Uterus (tissue), 4 donors: Measurements from ENCODE around the gene ESR2. TPM values are rescaled to one million over a fixed set of nuclear protein-coding genes. Genes with fewer than 3 reads are reported as not detected.

Source experiments
- DNase-seq, 2 donors: peaks; one replicate each; pipeline ENCODE4 v3.0.0-alpha.2; 2019 to 2020
- H3K27ac ChIP-seq, 2 donors: fragments of 200-600 bp; sonication (generic); 1 replicate in 1 of 2; 2 replicates in 1 of 2; pipeline ENCODE4 v1.5.1; 2016 to 2018
- H3K27me3 ChIP-seq, 2 donors: fragments of 200-600 bp; sonication (generic); one replicate each; pipeline ENCODE4 v1.5.1; 2018 to 2019; ENCODE audit warnings: control low read depth in 1 of 2
- H3K36me3 ChIP-seq, 2 donors: fragments of 200-600 bp; sonication (generic); one replicate each; pipeline ENCODE4 v1.5.1; 2019; ENCODE audit warnings: control low read depth in 1 of 2
- H3K4me1 ChIP-seq, 2 donors: fragments of 200-600 bp; sonication (generic); one replicate each; pipeline ENCODE4 v1.5.1; 2018 to 2019; ENCODE audit warnings: control low read depth in 1 of 2
- H3K4me3 ChIP-seq, 2 donors: fragments of 200-600 bp; sonication (generic); 1 replicate in 1 of 2; 2 replicates in 1 of 2; pipeline ENCODE4 v1.5.1; 2018 to 2019; ENCODE audit warnings: mild to moderate bottlenecking in 1 of 2
- H3K9me3 ChIP-seq, 2 donors: fragments of 200-600 bp; sonication (generic); one replicate each; pipeline ENCODE4 v1.5.1; 2019; ENCODE audit warnings: control low read depth in 1 of 2
- CTCF ChIP-seq, 4 experiments: fragments of 200-600 bp in 2 of 4; fragments of 450-650 bp in 2 of 4; sonication (generic) in 2 of 4; IDR thresholded peaks; one replicate each; pipeline ENCODE4 v1.5.1; 2016 to 2019; ENCODE audit warnings: antibody characterized with exemption in 4 of 4, mild to moderate bottlenecking in 2 of 4, moderate library complexity in 1 of 4
- POLR2A ChIP-seq, 2 donors: fragments of 450-650 bp; IDR thresholded peaks; one replicate each; pipeline ENCODE4 v1.6.1; 2016; ENCODE audit warnings: antibody characterized with exemption in 2 of 2, mild to moderate bottlenecking in 1 of 2, moderate library complexity in 1 of 2
- intact Hi-C: fragments of 100-400 bp; cut with DNase I; formaldehyde crosslinking; loops from one replicate; pipeline ENCODE4 v1.15.1; 2023; ENCODE audit warnings: low total_unique reads
- total RNA-seq, 4 donors: library from RNA; depleted of rRNA in 3 of 4; stranded (reverse); fragments of >200 nt in 3 of 4; gene quantifications; one replicate each; pipeline versions ENCODE4 v1.1.0 to v1.2.4, GENCODE V29; 2014 to 2023
- donor health status: DM: yes; HTN: yes; CAD: no.

ESR2 gene
- total RNA-seq, 4 donors from 2014 or later, result 0.41 to 8.2 (median 3.9) TPM

GRCh38 chr14:64208261-64208660 lies 85.9 kb downstream of the ESR2 start:
- no peak overlapping the region for H3K4me3 ChIP-seq
- intact Hi-C loops, result no loop called here
- H3K4me1 ChIP-seq, result no peaks in the 10 kb centered on the region
- TF ChIP-seq POLR2A (IDR thresholded peaks at IDR 0.05), result no peak
- TF ChIP-seq CTCF (IDR thresholded peaks at IDR 0.05), result no peak
- no peaks in the 10 kb centered on the region for H3K36me3 ChIP-seq
- DNase-seq, result no peak
- no peak overlapping the region for H3K27ac ChIP-seq
- no peaks in the 10 kb centered on the region for H3K9me3 ChIP-seq
- H3K27me3 ChIP-seq, result no peaks in the 10 kb centered on the region

- Histone ChIP-seq H3K27me3 (no peaks in the 10 kb centered on the region), H3K4me1 (no peaks in the 10 kb centered on the region), H3K36me3 (no peaks in the 10 kb centered on the region), H3K4me3 (no peak overlapping the region), H3K27ac (no peak overlapping the region), H3K9me3 (no peaks in the 10 kb centered on the region)
- TF ChIP-seq CTCF (IDR thresholded peaks at IDR 0.05) (no peak), POLR2A (IDR thresholded peaks at IDR 0.05) (no peak)
- intact Hi-C loops, result no loop called here
- DNase-seq, result no peak
Observed at GRCh38 chr14:64203366-64204006, 90.7 kb downstream of the ESR2 start.

- no peaks in the 10 kb centered on the region for H3K4me1 ChIP-seq
Observed at GRCh38 chr14:64202716-64203115, 91.5 kb downstream of the ESR2 start.

GRCh38 chr14:64201921-64202545 lies 92.1 kb downstream of the ESR2 start:
- no peaks in the 10 kb centered on the region for H3K4me1 ChIP-seq
- intact Hi-C loops, result no loop called here

More at GRCh38 chr14:64202716-64203115, 91.5 kb downstream of the ESR2 start:
- Histone ChIP-seq H3K36me3 (no peaks in the 10 kb centered on the region), H3K27ac (no peak overlapping the region), H3K4me3 (no peak overlapping the region), H3K9me3 (no peaks in the 10 kb centered on the region), H3K27me3 (no peaks in the 10 kb centered on the region)
- no peak for DNase-seq
- no peak for TF ChIP-seq POLR2A (IDR thresholded peaks at IDR 0.05)
- no peak for TF ChIP-seq CTCF (IDR thresholded peaks at IDR 0.05)
- intact Hi-C loops, result no loop called here

More at GRCh38 chr14:64201921-64202545, 92.1 kb downstream of the ESR2 start:
- no peak for DNase-seq
- Histone ChIP-seq H3K4me3 (no peak overlapping the region), H3K27ac (no peak overlapping the region), H3K27me3 (no peaks in the 10 kb centered on the region), H3K9me3 (no peaks in the 10 kb centered on the region), H3K36me3 (no peaks in the 10 kb centered on the region)
- TF ChIP-seq CTCF (IDR thresholded peaks at IDR 0.05) (no peak), POLR2A (IDR thresholded peaks at IDR 0.05) (no peak)
